H1 (cell line): ENCODE measurements around the gene SPTY2D1.

ENCODE experiments used
- CEBPB ChIP-seq: IDR thresholded peaks from 2 replicates; pipeline ENCODE4 v1.6.1; 2012; ENCODE audit warnings: low read depth, low read length
- CTBP2 ChIP-seq: IDR thresholded peaks from 2 replicates; pipeline ENCODE4 v1.7.0; 2011; ENCODE audit warnings: borderline replicate concordance, mild to moderate bottlenecking, moderate library complexity, mixed read lengths, low read length; ENCODE audit not compliant: insufficient read depth, insufficient read length
- CTCF ChIP-seq, 3 experiments: IDR thresholded peaks; 1 replicate in 2 of 3; 2 replicates in 1 of 3; pipeline versions ENCODE4 v1.5.1 to v1.6.1; 2011; ENCODE audit warnings: low read length in 3 of 3, mild to moderate bottlenecking in 3 of 3, inconsistent platforms in 2 of 3, low read depth in 1 of 3, moderate library complexity in 1 of 3; ENCODE audit not compliant: insufficient read depth in 1 of 3; ENCODE audit errors: control extremely low read depth in 1 of 3
- EZH2 ChIP-seq: fragments of 200-600 bp; sonication (generic); IDR thresholded peaks from 2 replicates; pipeline ENCODE4 v1.7.1; 2012; ENCODE audit warnings: low read depth, mild to moderate bottlenecking, moderate library complexity, low read length, inconsistent platforms; ENCODE audit not compliant: severe bottlenecking
- JUND ChIP-seq: IDR thresholded peaks from 2 replicates; pipeline ENCODE4 v1.6.1; 2011; ENCODE audit warnings: mild to moderate bottlenecking, improper control_type of control experiment, low read length
- MAX ChIP-seq: IDR thresholded peaks from 2 replicates; pipeline ENCODE4 v1.6.1; 2012; ENCODE audit warnings: inconsistent platforms
- SRF ChIP-seq: IDR thresholded peaks from 2 replicates; pipeline ENCODE4 v1.6.1; 2011; ENCODE audit warnings: mild to moderate bottlenecking, low read depth, low read length, moderate library complexity
- TEAD4 ChIP-seq: IDR thresholded peaks from 2 replicates; pipeline ENCODE4 v1.6.1; 2012; ENCODE audit warnings: low read depth, low read length, inconsistent platforms, mixed read lengths

GRCh38 chr11:18633256-18634139 lies 644 bp downstream of the SPTY2D1 start:
- TF ChIP-seq CTCF (IDR thresholded peaks at IDR 0.05; ENCODE audit: control extremely low read depth in 1 of 3, insufficient read depth in 1 of 3, low read depth in 1 of 3, low read length in 3 of 3) (no peak), CTBP2 (no peak), SRF (no peak), MAX (no peak), TEAD4 (no peak), EZH2 (no peak), JUND (no peak), CEBPB (no peak)
